HEK293 (cell line): Measurements from ENCODE around the gene RFX4.

Source experiments
- TRIM28 ChIP-seq: IDR thresholded peaks from 2 replicates; pipeline ENCODE4 v1.6.1; 2011; ENCODE audit warnings: low read length, control low read depth, borderline replicate concordance
- ZNF24 ChIP-seq: fragments of 450-650 bp; formaldehyde crosslinking; IDR thresholded peaks from 2 replicates; pipeline ENCODE4 v1.5.1; 2016; ENCODE audit warnings: missing biosample characterization, missing genetic modification characterization
- ZNF274 ChIP-seq, 2 experiments: fragments of 200-500 bp in 1 of 2; fragments of 450-650 bp in 1 of 2; sonication (Bioruptor generic) in 1 of 2; formaldehyde crosslinking in 1 of 2; IDR thresholded peaks; 2 replicates each; pipeline versions ENCODE4 v1.5.1 to v1.6.1; 2014 to 2016; ENCODE audit warnings: borderline replicate concordance in 1 of 2, inconsistent platforms in 1 of 2, low read length in 1 of 2, missing biosample characterization in 1 of 2, missing genetic modification characterization in 1 of 2

DNA sequence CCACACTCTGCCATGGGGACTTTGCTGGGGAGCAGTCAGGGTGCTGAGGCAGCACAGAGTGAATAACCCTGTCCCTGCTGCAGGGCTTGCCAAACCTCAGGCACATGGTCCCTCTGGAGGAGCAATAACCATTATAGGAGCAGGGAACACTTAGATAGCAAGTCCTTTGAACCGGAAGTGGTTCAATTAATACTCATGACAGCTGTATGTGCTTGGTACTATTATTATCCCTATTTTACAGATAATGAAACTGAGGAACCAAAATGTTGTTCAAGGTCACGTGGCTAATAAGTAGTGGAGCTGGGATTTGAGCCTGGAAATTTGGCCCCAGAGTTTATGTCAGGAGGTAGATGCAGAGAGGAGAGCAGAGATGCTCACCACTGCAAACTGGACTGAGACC, 49.0 kb downstream of the RFX4 start:
- no peak for TF ChIP-seq ZNF274 (IDR thresholded peaks at IDR 0.05; ENCODE audit: low read length)
- no peak for TF ChIP-seq ZNF274 (tag by site-specific recombination; IDR thresholded peaks at IDR 0.05; ENCODE audit: borderline replicate concordance)
- no peak for TF ChIP-seq TRIM28
- no peak for TF ChIP-seq ZNF24 (tag by site-specific recombination)
